IgD-negative memory B cell (primary cell): ENCODE results near the gene RHOBTB1. TPM values are rescaled to one million over a fixed set of nuclear protein-coding genes. Genes with fewer than 3 reads are reported as not detected.
"Not testable (repeated sequence)": the region's sequence is repeated elsewhere in the genome, so short reads cannot be mapped to it uniquely, and the experiment has no call there.

Source experiments
- H3K27ac Mint-ChIP-seq, 3 donors: one replicate each; pipeline ENCODE4 v1.8.0; 2020 to 2022; ENCODE audit warnings: mild to moderate bottlenecking in 3 of 3, mixed read lengths in 3 of 3, moderate library complexity in 1 of 3
- H3K27me3 Mint-ChIP-seq: one replicate; pipeline ENCODE4 v1.8.0; 2021; ENCODE audit warnings: mixed read lengths
- H3K36me3 Mint-ChIP-seq: one replicate; pipeline ENCODE4 v1.8.0; 2020; ENCODE audit warnings: mild to moderate bottlenecking, mixed read lengths
- H3K4me1 Mint-ChIP-seq, 3 donors: one replicate each; pipeline ENCODE4 v1.8.0; 2020 to 2022; ENCODE audit warnings: mixed read lengths in 3 of 3, mild to moderate bottlenecking in 1 of 3
- H3K4me3 Mint-ChIP-seq, 4 donors: one replicate each; pipeline ENCODE4 v1.8.0; 2020 to 2022; ENCODE audit warnings: mild to moderate bottlenecking in 4 of 4, mixed read lengths in 4 of 4, moderate library complexity in 3 of 4
- H3K9me3 Mint-ChIP-seq, 3 donors: one replicate each; pipeline ENCODE4 v1.8.0; 2020 to 2021; ENCODE audit warnings: mixed read lengths in 3 of 3, mild to moderate bottlenecking in 1 of 3
- polyA plus RNA-seq: library from polyadenylated mRNA; unstranded; fragments of 300-500 nt; fragmentation: Illumina TruSeq; gene quantifications from one replicate; pipeline ENCODE4 v1.2.3, GENCODE V29; 2021

RHOBTB1 gene
- polyA plus RNA-seq, 1 donor from 2014 or later: 0.16 TPM

GRCh38 chr10:60911216-60911615 is 32.8 kb downstream of the RHOBTB1 start:
- H3K9me3 Mint-ChIP-seq: peaks cover 0 to 6% (median 3%) of the 10 kb centered on the region in 3 donors
- peaks cover 2% of the 10 kb centered on the region for H3K36me3 Mint-ChIP-seq
- H3K27ac Mint-ChIP-seq: no peak overlapping the region
- peak overlapping the region in 2 of 4 donors; percentile 68 to 88 for H3K4me3 Mint-ChIP-seq
- H3K27me3 Mint-ChIP-seq: peaks cover 7% of the 10 kb centered on the region
- H3K4me1 Mint-ChIP-seq: peaks cover 5 to 17% (median 10%) of the 10 kb centered on the region in 3 donors

GRCh38 chr10:60910543-60910942 is 33.4 kb downstream of the RHOBTB1 start:
- peaks cover 6% of the 10 kb centered on the region for H3K27me3 Mint-ChIP-seq
- peaks cover 2% of the 10 kb centered on the region for H3K36me3 Mint-ChIP-seq
- H3K9me3 Mint-ChIP-seq: peaks cover 0 to 6% (median 3%) of the 10 kb centered on the region in 3 donors
- peak overlapping the region in 3 of 4 donors; percentile 68 to 88 (median 68) for H3K4me3 Mint-ChIP-seq
- H3K4me1 Mint-ChIP-seq: peaks cover 5 to 17% (median 10%) of the 10 kb centered on the region in 3 donors
- no peak overlapping the region for H3K27ac Mint-ChIP-seq

GRCh38 chr10:60908896-60909295 is 35.1 kb downstream of the RHOBTB1 start:
- Mint-ChIP-seq H3K27ac (no peak overlapping the region), H3K36me3 (peaks cover 2% of the 10 kb centered on the region), H3K27me3 (peaks cover 6% of the 10 kb centered on the region), H3K9me3 (peaks cover 0 to 6% (median 3%) of the 10 kb centered on the region in 3 donors), H3K4me1 (peaks cover 5 to 17% (median 10%) of the 10 kb centered on the region in 3 donors), H3K4me3 (no peak overlapping the region)

- peaks cover 0 to 6% (median 3%) of the 10 kb centered on the region in 3 donors for H3K9me3 Mint-ChIP-seq
- peaks cover 5 to 17% (median 10%) of the 10 kb centered on the region in 3 donors for H3K4me1 Mint-ChIP-seq
- H3K27ac Mint-ChIP-seq: no peak overlapping the region
- H3K27me3 Mint-ChIP-seq: peaks cover 4% of the 10 kb centered on the region
- H3K4me3 Mint-ChIP-seq: no peak overlapping the region
- peaks cover 2% of the 10 kb centered on the region for H3K36me3 Mint-ChIP-seq
Observed at GRCh38 chr10:60908031-60908430, 36.0 kb downstream of the RHOBTB1 start.

- H3K36me3 Mint-ChIP-seq: peaks cover 2% of the 10 kb centered on the region
- peaks cover 5 to 17% (median 10%) of the 10 kb centered on the region in 3 donors for H3K4me1 Mint-ChIP-seq
- H3K9me3 Mint-ChIP-seq: peaks cover 0 to 6% (median 3%) of the 10 kb centered on the region in 3 donors
Observed at GRCh38 chr10:60907236-60907635, 36.7 kb downstream of the RHOBTB1 start.

GRCh38 chr10:60906825-60907224 is 37.2 kb downstream of the RHOBTB1 start:
- not testable (repeated sequence) for H3K27me3 Mint-ChIP-seq, H3K36me3 Mint-ChIP-seq

More at GRCh38 chr10:60907236-60907635, 36.7 kb downstream of the RHOBTB1 start:
- Mint-ChIP-seq H3K27ac (no peak overlapping the region), H3K4me3 (no peak overlapping the region), H3K27me3 (peaks cover 4% of the 10 kb centered on the region)

GRCh38 chr10:60906411-60906810 is 37.6 kb downstream of the RHOBTB1 start:
- H3K27me3 Mint-ChIP-seq: peaks cover 4% of the 10 kb centered on the region
- peaks cover 2% of the 10 kb centered on the region for H3K36me3 Mint-ChIP-seq
- peaks cover 5 to 14% (median 10%) of the 10 kb centered on the region in 3 donors for H3K4me1 Mint-ChIP-seq
- H3K27ac Mint-ChIP-seq: no peak overlapping the region
- H3K4me3 Mint-ChIP-seq: no peak overlapping the region
- peaks cover 0 to 6% (median 3%) of the 10 kb centered on the region in 3 donors for H3K9me3 Mint-ChIP-seq

More at GRCh38 chr10:60906825-60907224, 37.2 kb downstream of the RHOBTB1 start:
- not testable (repeated sequence) for H3K27ac Mint-ChIP-seq, H3K9me3 Mint-ChIP-seq, H3K4me3 Mint-ChIP-seq
- peaks cover 5 to 17% (median 10%) of the 10 kb centered on the region in 3 donors for H3K4me1 Mint-ChIP-seq

GRCh38 chr10:60905580-60905979 is 38.4 kb downstream of the RHOBTB1 start:
- peaks cover 0 to 6% (median 3%) of the 10 kb centered on the region in 3 donors for H3K9me3 Mint-ChIP-seq
- H3K27me3 Mint-ChIP-seq: peaks cover 4% of the 10 kb centered on the region
- H3K4me3 Mint-ChIP-seq: no peak overlapping the region
- H3K36me3 Mint-ChIP-seq: peaks cover 2% of the 10 kb centered on the region
- H3K4me1 Mint-ChIP-seq: peaks cover 2 to 6% (median 3%) of the 10 kb centered on the region in 3 donors
- no peak overlapping the region for H3K27ac Mint-ChIP-seq

GRCh38 chr10:60903096-60903495 is 40.9 kb downstream of the RHOBTB1 start:
- Mint-ChIP-seq H3K27ac (no peak overlapping the region), H3K27me3 (no peaks in the 10 kb centered on the region), H3K4me1 (no peaks in the 10 kb centered on the region), H3K36me3 (peaks cover 2% of the 10 kb centered on the region), H3K4me3 (no peak overlapping the region), H3K9me3 (peaks cover 0 to 6% (median 3%) of the 10 kb centered on the region in 3 donors)

- H3K9me3 Mint-ChIP-seq: peaks cover 0 to 2% (median 0%) of the 10 kb centered on the region in 3 donors
- H3K27me3 Mint-ChIP-seq: no peaks in the 10 kb centered on the region
- H3K27ac Mint-ChIP-seq: peak overlapping the region in 1 of 3 donors; percentile 20
- no peak overlapping the region for H3K4me3 Mint-ChIP-seq
- H3K36me3 Mint-ChIP-seq: no peaks in the 10 kb centered on the region
- H3K4me1 Mint-ChIP-seq: no peaks in the 10 kb centered on the region
Observed at GRCh38 chr10:60901561-60902235, 42.3 kb downstream of the RHOBTB1 start.

- Mint-ChIP-seq H3K4me1 (no peaks in the 10 kb centered on the region), H3K9me3 (no peaks in the 10 kb centered on the region), H3K4me3 (no peak overlapping the region), H3K27me3 (no peaks in the 10 kb centered on the region), H3K36me3 (no peaks in the 10 kb centered on the region), H3K27ac (no peak overlapping the region)
Observed at GRCh38 chr10:60899266-60899665, 44.7 kb downstream of the RHOBTB1 start.

GRCh38 chr10:60898321-60898720 is 45.7 kb downstream of the RHOBTB1 start:
- H3K27me3 Mint-ChIP-seq: no peaks in the 10 kb centered on the region
- no peaks in the 10 kb centered on the region for H3K9me3 Mint-ChIP-seq
- no peaks in the 10 kb centered on the region for H3K36me3 Mint-ChIP-seq
- H3K27ac Mint-ChIP-seq: no peak overlapping the region
- no peak overlapping the region for H3K4me3 Mint-ChIP-seq
- no peaks in the 10 kb centered on the region for H3K4me1 Mint-ChIP-seq

GRCh38 chr10:60896810-60897209 is 47.2 kb downstream of the RHOBTB1 start:
- Mint-ChIP-seq H3K27me3 (peaks cover 1% of the 10 kb centered on the region), H3K36me3 (no peaks in the 10 kb centered on the region), H3K4me1 (no peaks in the 10 kb centered on the region), H3K9me3 (no peaks in the 10 kb centered on the region), H3K4me3 (no peak overlapping the region), H3K27ac (peak overlapping the region in 1 of 3 donors; percentile 18)

GRCh38 chr10:60896033-60896432 is 48.0 kb downstream of the RHOBTB1 start:
- Mint-ChIP-seq H3K9me3 (no peaks in the 10 kb centered on the region), H3K36me3 (no peaks in the 10 kb centered on the region), H3K27ac (no peak overlapping the region), H3K4me1 (no peaks in the 10 kb centered on the region), H3K27me3 (peaks cover 2% of the 10 kb centered on the region), H3K4me3 (no peak overlapping the region)

GRCh38 chr10:60894786-60895185 is 49.2 kb downstream of the RHOBTB1 start:
- Mint-ChIP-seq H3K4me3 (no peak overlapping the region), H3K4me1 (no peaks in the 10 kb centered on the region), H3K27ac (no peak overlapping the region), H3K9me3 (no peaks in the 10 kb centered on the region), H3K36me3 (no peaks in the 10 kb centered on the region), H3K27me3 (peaks cover 4% of the 10 kb centered on the region)

- no peaks in the 10 kb centered on the region for H3K4me1 Mint-ChIP-seq
- peaks cover 4% of the 10 kb centered on the region for H3K27me3 Mint-ChIP-seq
- H3K36me3 Mint-ChIP-seq: no peaks in the 10 kb centered on the region
- no peaks in the 10 kb centered on the region for H3K9me3 Mint-ChIP-seq
- H3K27ac Mint-ChIP-seq: no peak overlapping the region
- no peak overlapping the region for H3K4me3 Mint-ChIP-seq
Observed at GRCh38 chr10:60893231-60893630, 50.8 kb downstream of the RHOBTB1 start.
